ENCODE data around the gene RAB9B.
A peak's percentile ranks its signal among the peaks of the same experiment; 100 is the strongest.

Gene RAB9B

DNA sequence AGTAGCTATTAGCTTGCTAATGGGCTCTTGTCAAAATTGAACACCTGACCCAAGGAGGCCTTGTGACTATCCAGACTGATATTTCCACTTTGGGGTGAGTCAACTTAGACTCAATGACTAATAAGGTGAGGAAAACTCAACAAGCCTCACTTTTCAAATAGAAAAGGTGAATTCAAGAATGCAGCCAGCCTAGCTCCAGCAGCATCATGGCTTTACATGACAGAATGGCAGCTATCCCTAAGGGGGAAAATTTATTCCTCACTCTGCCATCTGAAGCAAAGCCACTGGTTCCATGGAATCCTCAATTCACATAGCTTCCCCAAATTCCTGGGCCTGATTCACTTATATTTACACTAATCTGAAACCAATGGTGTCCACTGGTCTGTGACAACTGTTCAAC lies 29.1 kb upstream of the RAB9B start:
- DNase-seq (ENCODE audit: low read depth) = no peak

DNA sequence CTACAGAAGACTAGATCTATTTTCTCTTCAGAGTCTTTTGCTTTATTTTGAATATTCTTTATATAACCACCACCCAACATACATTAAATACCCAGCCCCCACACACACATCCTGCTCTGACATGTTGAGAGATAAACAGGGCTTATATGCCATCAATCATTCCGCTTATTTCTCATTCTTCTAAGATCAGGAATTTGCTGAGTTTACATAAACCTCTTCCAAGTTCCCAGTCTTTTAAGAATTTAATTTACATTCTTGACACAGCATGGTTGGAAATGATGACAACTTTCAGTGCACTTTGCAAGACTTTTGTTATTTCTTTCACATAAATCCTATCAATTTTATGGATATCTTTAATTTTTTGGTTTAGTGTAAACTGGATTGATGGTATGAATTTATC lies 17.5 kb upstream of the RAB9B start:
- H3K4me3 ChIP-seq (ENCODE audit: low read depth, low read length) = no peak overlapping the region
- no peak for DNase-seq (ENCODE audit: low read depth)
- TF ChIP-seq CTCF (IDR thresholded peaks at IDR 0.05; ENCODE audit: control insufficient read depth, extremely low read depth, insufficient read depth) = no peak

More for the DNA sequence above, 29.1 kb upstream of the RAB9B start:
- no peak for TF ChIP-seq CTCF (IDR thresholded peaks at IDR 0.05; ENCODE audit: control insufficient read depth, extremely low read depth, insufficient read depth)
- H3K4me3 ChIP-seq (ENCODE audit: low read depth, low read length) = no peak overlapping the region

- no peak for TF ChIP-seq CTCF (IDR thresholded peaks at IDR 0.05; ENCODE audit: control insufficient read depth, extremely low read depth, insufficient read depth)
- H3K4me3 ChIP-seq (ENCODE audit: low read depth, low read length) = no peak overlapping the region
- no peak for DNase-seq (ENCODE audit: low read depth)
These were observed 15.3 kb upstream of the RAB9B start for GRCh38 chrX:103847174-103847870.

GRCh38 chrX:103846386-103846785 lies 14.3 kb upstream of the RAB9B start:
- H3K4me3 ChIP-seq (ENCODE audit: low read depth, low read length) = no peak overlapping the region
- no peak for DNase-seq (ENCODE audit: low read depth)
- TF ChIP-seq CTCF (IDR thresholded peaks at IDR 0.05; ENCODE audit: control insufficient read depth, extremely low read depth, insufficient read depth) = no peak

GRCh38 chrX:103845165-103845653 lies 13.2 kb upstream of the RAB9B start:
- no peak overlapping the region for H3K4me3 ChIP-seq (ENCODE audit: low read depth, low read length)
- no peak for DNase-seq (ENCODE audit: low read depth)
- peak; percentile 72 for TF ChIP-seq CTCF (IDR thresholded peaks at IDR 0.05; ENCODE audit: control insufficient read depth, extremely low read depth, insufficient read depth)

- no peak for DNase-seq (ENCODE audit: low read depth)
- H3K4me3 ChIP-seq (ENCODE audit: low read depth, low read length) = no peak overlapping the region
- TF ChIP-seq CTCF (IDR thresholded peaks at IDR 0.05; ENCODE audit: control insufficient read depth, extremely low read depth, insufficient read depth) = no peak
These were observed 7.3 kb upstream of the RAB9B start for GRCh38 chrX:103839404-103839803.

GRCh38 chrX:103831342-103831802 lies 685 bp downstream of the RAB9B start:
- peak overlapping the region; percentile 60 for H3K4me3 ChIP-seq (ENCODE audit: low read depth, low read length)
- DNase-seq (ENCODE audit: low read depth) = no peak
- no peak for TF ChIP-seq CTCF (IDR thresholded peaks at IDR 0.05; ENCODE audit: control insufficient read depth, extremely low read depth, insufficient read depth)

All from LNCaP clone FGC (cell line).